ENCODE results near the gene GMCL2. TPM values are rescaled to one million over a fixed set of nuclear protein-coding genes. Genes with fewer than 3 reads are reported as not detected.

The GMCL2 gene
- total RNA-seq, 1 donor from 2014 or later = not detected

DNA sequence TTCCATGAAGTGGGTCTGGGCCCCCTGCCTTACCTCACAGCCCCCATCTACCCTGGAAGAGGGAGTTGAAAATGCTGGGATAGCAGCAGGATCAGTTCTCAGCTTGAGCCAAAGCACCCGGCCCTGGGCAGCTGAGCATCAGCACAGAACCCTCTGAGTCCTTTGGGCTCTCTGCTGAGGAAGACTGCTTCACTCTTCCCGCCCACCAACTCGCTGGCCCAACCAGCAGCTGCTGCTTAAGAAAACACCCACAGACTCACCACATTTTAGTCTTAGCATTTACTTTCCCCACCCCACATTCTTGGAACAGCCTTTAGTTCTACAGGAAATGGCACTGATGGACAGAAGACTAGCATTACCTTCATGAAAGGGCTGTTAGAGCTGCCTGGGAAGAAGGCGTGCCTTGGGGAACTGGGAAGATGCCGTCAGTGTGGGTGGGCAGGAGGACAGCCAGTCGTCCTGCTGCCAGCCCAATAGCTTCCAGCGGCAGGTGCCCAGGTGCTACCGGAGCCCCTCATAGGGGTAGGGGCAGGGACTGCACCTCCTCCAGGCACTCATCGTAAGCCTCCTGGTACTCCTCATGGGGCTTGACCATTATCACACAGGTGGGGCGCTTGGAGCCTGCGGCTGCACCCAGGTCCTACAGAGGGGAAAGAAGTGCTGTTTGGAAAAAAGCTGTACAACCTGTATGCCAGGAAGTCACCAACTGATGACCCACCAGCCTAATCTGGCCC, 37.8 kb downstream of the GMCL2 start:
- DNase-seq (ENCODE audit: low spot score, unreplicated experiment) = no peak
- Mint-ChIP-seq H3K4me3 (ENCODE audit: low read depth) (no peak overlapping the region), H3K27me3 (no peaks in the 10 kb centered on the region), H3K27ac (no peak overlapping the region), H3K4me1 (ENCODE audit: low read depth) (peaks cover 8% of the 10 kb centered on the region), H3K9me3 (ENCODE audit: low read depth) (no peaks in the 10 kb centered on the region), H3K36me3 (ENCODE audit: insufficient read depth) (peaks cover 13% of the 10 kb centered on the region)
- TF ChIP-seq, protein P1, sequence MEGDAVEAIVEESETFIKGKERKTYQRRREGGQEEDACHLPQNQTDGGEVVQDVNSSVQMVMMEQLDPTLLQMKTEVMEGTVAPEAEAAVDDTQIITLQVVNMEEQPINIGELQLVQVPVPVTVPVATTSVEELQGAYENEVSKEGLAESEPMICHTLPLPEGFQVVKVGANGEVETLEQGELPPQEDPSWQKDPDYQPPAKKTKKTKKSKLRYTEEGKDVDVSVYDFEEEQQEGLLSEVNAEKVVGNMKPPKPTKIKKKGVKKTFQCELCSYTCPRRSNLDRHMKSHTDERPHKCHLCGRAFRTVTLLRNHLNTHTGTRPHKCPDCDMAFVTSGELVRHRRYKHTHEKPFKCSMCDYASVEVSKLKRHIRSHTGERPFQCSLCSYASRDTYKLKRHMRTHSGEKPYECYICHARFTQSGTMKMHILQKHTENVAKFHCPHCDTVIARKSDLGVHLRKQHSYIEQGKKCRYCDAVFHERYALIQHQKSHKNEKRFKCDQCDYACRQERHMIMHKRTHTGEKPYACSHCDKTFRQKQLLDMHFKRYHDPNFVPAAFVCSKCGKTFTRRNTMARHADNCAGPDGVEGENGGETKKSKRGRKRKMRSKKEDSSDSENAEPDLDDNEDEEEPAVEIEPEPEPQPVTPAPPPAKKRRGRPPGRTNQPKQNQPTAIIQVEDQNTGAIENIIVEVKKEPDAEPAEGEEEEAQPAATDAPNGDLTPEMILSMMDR (IDR thresholded peaks at IDR 0.05; ENCODE audit: unreplicated experiment) = no peak

DNA sequence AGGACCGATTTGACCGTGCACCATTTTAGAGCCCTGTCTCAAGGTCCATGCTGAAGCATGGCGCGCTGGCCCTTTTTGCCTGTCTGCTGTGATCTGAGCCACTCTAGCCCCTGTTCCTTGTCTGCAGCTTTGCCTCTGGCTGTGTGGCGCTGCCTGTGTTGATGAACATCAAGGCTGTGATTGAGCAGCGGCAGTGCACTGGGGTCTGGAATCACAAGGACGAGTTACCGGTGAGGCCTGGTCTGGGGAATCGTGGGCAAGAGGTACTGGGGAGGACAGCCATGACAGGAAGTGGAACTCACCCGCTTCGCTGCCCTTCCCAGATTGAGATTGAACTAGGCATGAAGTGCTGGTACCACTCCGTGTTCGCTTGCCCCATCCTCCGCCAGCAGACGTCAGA, 39.8 kb downstream of the GMCL2 start:
- Mint-ChIP-seq H3K4me3 (ENCODE audit: low read depth) (no peak overlapping the region), H3K27me3 (no peaks in the 10 kb centered on the region), H3K4me1 (ENCODE audit: low read depth) (peaks cover 1% of the 10 kb centered on the region), H3K9me3 (ENCODE audit: low read depth) (no peaks in the 10 kb centered on the region), H3K36me3 (ENCODE audit: insufficient read depth) (peaks cover 19% of the 10 kb centered on the region), H3K27ac (no peak overlapping the region)
- no peak for DNase-seq (ENCODE audit: low spot score, unreplicated experiment)
- TF ChIP-seq, protein P1 (IDR thresholded peaks at IDR 0.05; ENCODE audit: unreplicated experiment) = no peak

DNA sequence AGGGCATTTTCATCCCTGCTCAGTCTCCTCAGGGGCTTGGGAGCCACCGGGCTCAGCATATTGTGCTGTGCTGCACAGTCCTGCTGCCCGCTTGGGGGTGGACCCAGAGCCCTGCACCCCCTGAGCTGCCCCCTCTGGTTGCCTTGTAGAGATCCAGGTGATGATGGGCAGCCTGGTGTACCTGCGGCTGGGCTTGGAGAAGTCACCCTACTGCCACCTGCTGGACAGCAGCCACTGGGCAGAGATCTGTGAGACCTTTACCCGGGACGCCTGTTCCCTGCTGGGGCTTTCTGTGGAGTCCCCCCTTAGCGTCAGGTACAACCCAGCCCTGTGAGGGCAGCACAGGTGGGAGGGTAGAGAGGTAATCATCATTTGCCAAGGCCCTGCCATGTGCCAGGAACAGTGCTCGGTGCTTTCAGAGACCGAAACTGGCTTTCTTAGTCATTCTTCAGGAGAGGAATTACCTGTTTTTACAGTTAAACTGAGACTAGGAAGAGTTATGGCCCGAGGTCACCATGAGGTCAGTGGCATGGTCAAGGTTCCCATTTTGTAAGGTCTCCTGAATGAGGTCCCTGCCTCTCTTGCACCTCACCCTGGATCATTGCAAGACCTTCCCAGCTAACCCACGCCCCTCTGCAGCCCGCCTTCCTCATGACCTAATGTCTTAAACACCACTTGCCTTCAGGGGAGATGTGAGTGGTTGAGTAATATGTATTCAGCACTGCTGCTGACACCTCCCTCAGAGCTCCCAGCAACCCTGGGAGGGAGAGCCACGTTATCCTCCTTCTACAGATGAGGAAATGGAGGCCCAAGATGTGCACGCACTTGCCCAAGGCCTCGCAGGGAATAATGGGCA, 41.0 kb downstream of the GMCL2 start:
- TF ChIP-seq, protein P1 (IDR thresholded peaks at IDR 0.05; ENCODE audit: unreplicated experiment) = peak; percentile 83
- Mint-ChIP-seq H3K4me3 (ENCODE audit: low read depth) (no peak overlapping the region), H3K4me1 (ENCODE audit: low read depth) (no peaks in the 10 kb centered on the region), H3K36me3 (ENCODE audit: insufficient read depth) (peaks cover 19% of the 10 kb centered on the region), H3K27me3 (no peaks in the 10 kb centered on the region), H3K27ac (no peak overlapping the region), H3K9me3 (ENCODE audit: low read depth) (no peaks in the 10 kb centered on the region)
- peak; percentile 61 for DNase-seq (ENCODE audit: low spot score, unreplicated experiment)

DNA sequence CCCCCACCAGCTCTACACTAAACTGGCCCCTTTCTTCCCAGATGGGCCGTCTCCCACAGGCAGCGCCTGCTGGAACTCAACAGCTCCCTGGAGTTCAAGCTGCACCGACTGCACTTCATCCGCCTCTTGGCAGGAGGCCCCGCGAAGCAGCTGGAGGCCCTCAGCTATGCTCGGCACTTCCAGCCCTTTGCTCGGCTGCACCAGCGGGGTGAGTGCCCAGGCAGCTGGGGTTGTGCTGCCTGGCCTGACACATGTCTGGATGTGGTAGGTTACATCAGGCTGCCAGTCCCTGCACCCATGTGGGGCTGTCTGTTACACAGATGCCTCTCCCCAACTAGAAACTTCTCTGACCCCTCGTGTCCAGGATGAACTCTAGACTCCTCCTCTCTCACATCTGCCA, 43.3 kb downstream of the GMCL2 start:
- Mint-ChIP-seq H3K9me3 (ENCODE audit: low read depth) (no peaks in the 10 kb centered on the region), H3K27ac (no peak overlapping the region), H3K4me3 (ENCODE audit: low read depth) (no peak overlapping the region), H3K4me1 (ENCODE audit: low read depth) (no peaks in the 10 kb centered on the region), H3K27me3 (no peaks in the 10 kb centered on the region), H3K36me3 (ENCODE audit: insufficient read depth) (peaks cover 20% of the 10 kb centered on the region)
- DNase-seq (ENCODE audit: low spot score, unreplicated experiment) = no peak
- TF ChIP-seq, protein P1 (IDR thresholded peaks at IDR 0.05; ENCODE audit: unreplicated experiment) = no peak

DNA sequence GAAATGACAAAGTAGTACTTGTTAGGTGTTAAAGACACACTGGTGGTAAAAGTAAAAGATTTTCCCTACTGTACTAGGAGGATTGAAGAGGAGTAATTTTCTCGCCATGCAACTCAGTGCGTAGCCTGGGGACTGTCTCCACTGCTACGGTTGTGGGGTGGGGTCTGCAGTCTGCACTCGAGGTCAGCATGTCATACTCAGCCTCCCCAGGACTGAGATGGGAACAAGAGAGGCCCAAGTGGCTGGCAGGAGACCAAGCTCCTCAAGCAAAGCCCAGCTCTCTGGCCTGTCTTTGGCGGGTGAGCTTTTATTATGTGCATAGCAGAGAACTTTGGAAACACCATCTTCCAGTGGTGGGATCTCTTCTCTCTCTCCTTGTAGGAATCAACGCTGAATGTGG, 43.9 kb downstream of the GMCL2 start:
- Mint-ChIP-seq H3K36me3 (ENCODE audit: insufficient read depth) (peaks cover 20% of the 10 kb centered on the region), H3K4me3 (ENCODE audit: low read depth) (no peak overlapping the region), H3K4me1 (ENCODE audit: low read depth) (no peaks in the 10 kb centered on the region), H3K9me3 (ENCODE audit: low read depth) (no peaks in the 10 kb centered on the region), H3K27me3 (no peaks in the 10 kb centered on the region), H3K27ac (no peak overlapping the region)
- DNase-seq (ENCODE audit: low spot score, unreplicated experiment) = no peak
- TF ChIP-seq, protein P1 (IDR thresholded peaks at IDR 0.05; ENCODE audit: unreplicated experiment) = no peak
